Measurements from ENCODE around the gene PRCD. TPM values are rescaled to one million over a fixed set of nuclear protein-coding genes. Genes with fewer than 3 reads are reported as not detected.
A peak's percentile ranks its signal among the peaks of the same experiment; 100 is the strongest.

Gene PRCD
- not detected for total RNA-seq

- H3K27me3 Mint-ChIP-seq: peaks cover 63% of the 10 kb centered on the region
- ATAC-seq: no peak
- H3K27ac Mint-ChIP-seq: no peak within 1 kb of the TSS
- no peak for DNase-seq
- no peak within 1 kb of the TSS for H3K4me3 Mint-ChIP-seq
- no peaks in the 10 kb centered on the region for H3K36me3 Mint-ChIP-seq
- CTCF ChIA-PET: interaction anchor here (1.0 to 2.1 kb wide), 4 partner anchors 17 to 73 kb away, joined by 3 to 7 read pairs (median 4); no protein-coding TSS in a partner anchor
- peaks cover 2% of the 10 kb centered on the region for H3K4me1 Mint-ChIP-seq
- no peaks in the 10 kb centered on the region for H3K9me3 Mint-ChIP-seq (ENCODE audit: low read depth)
Observed at GRCh38 chr17:76539631-76540271, at the start of gene PRCD. Gene PRCD, plus strand, starts transcription at chr17:76540044. Its CDS starts 98 bp downstream, at chr17:76540142.

DNA sequence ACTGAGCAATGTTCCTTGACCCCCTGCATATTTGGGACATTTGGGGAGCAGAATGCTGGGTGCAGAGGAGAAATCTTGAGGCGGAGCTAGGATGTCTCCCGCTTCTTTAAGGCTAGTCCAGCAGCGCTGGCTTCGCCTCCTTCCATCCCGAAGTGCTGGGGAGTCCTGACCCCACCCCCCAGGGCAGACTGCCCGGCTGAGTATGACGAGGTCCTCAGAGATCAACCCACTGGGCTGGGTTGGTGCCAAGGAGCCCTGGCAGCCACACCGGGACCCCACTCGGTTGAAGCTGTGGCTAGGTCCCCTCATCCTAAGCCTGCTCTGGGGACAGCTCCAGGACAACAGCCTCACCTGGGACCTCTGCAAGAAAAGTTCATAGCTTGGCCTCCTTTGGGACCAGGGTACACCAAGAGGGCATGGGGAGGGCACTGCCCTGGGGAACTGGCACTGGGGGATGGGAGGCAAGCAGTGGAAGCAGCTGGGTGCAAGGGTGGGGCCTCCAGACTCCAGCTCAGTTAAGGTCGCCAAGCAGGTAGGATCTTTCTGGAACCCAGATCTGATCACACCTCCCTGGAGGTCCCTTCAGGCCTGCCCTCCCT lies 49.6 kb upstream of the PRCD start:
- Mint-ChIP-seq H3K27ac (peak overlapping the region; percentile 16), H3K4me1 (peaks cover 52% of the 10 kb centered on the region), H3K36me3 (peaks cover 1% of the 10 kb centered on the region), H3K9me3 (ENCODE audit: low read depth) (no peaks in the 10 kb centered on the region), H3K27me3 (no peaks in the 10 kb centered on the region), H3K4me3 (no peak overlapping the region)
- no peak for ATAC-seq
- CTCF ChIA-PET: interaction anchor here (0.6 to 6.8 kb wide), 7 partner anchors 8 to 104 kb away, joined by 3 to 49 read pairs (median 4); partner anchors contain the start of gene AANAT
- no peak for DNase-seq

- CTCF ChIA-PET: interaction anchor here (0.6 to 6.8 kb wide), 10 partner anchors 8 to 146 kb away, joined by 3 to 49 read pairs (median 4); partner anchors contain the start of gene AANAT
- H3K9me3 Mint-ChIP-seq (ENCODE audit: low read depth): no peaks in the 10 kb centered on the region
- DNase-seq (no peak), ATAC-seq (no peak)
- peaks cover 49% of the 10 kb centered on the region for H3K4me1 Mint-ChIP-seq
- H3K4me3 Mint-ChIP-seq: no peak overlapping the region
- H3K36me3 Mint-ChIP-seq: peaks cover 1% of the 10 kb centered on the region
- H3K27me3 Mint-ChIP-seq: no peaks in the 10 kb centered on the region
- H3K27ac Mint-ChIP-seq: peak overlapping the region; percentile 98
Observed at GRCh38 chr17:76491271-76492122, 48.3 kb upstream of the PRCD start.

DNA sequence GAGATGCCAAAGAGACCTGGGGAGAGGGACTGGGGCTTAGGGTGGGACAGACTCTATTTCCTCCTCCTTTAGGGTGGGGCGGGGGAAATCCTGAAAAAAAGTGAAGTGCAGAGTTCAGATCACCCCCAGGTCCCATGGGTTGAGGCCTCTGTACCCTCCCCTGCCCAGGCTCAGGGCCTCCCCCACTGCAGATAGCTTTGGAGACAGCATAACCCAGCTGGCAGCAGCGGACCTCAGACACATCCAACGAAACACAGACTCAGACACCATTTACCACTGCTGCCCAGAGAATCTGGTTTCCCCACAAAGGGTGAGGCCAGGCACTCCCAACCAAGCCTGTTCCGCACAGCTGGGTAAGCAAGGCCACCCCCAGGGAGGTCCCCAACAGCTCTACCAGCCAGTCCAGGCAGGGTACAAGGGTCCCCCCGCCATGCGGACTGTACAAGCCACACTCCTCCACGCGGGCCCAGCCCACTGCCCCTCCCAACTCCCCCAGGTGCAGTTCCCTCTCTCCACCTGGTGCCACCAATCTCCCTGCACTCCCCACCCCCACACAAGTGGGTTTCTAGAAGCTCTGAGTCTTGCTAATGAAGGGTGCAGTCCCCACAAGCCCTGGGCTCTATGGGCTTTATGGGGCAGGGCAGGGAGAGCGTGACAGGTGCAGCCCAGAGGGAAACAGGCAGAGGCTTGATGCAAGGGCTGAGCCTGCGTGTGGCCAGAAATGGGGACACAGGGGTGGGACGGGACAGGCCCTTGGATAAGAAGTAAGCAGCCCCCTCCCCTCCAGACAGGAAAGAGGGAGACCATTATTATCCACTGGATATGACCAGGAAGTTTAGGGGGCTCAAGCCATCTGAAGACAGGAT lies 47.5 kb upstream of the PRCD start:
- peaks cover 52% of the 10 kb centered on the region for H3K4me1 Mint-ChIP-seq
- peak; percentile 14 for ATAC-seq
- CTCF ChIA-PET: interaction anchor here (0.6 to 6.8 kb wide), 13 partner anchors 10 to 109 kb away, joined by 3 to 49 read pairs (median 4); partner anchors contain the start of genes AANAT, SPHK1 and UBE2O

GRCh38 chr17:76492989-76493501 lies 46.8 kb upstream of the PRCD start:
- CTCF ChIA-PET: interaction anchor here (0.6 to 6.8 kb wide), 15 partner anchors 9 to 109 kb away, joined by 3 to 49 read pairs (median 4); partner anchors contain the start of genes AANAT, SPHK1 and UBE2O
- no peaks in the 10 kb centered on the region for H3K9me3 Mint-ChIP-seq (ENCODE audit: low read depth)
- H3K36me3 Mint-ChIP-seq: peaks cover 1% of the 10 kb centered on the region
- DNase-seq: peak; percentile 75
- H3K27ac Mint-ChIP-seq: peak overlapping the region; percentile 98
- H3K4me1 Mint-ChIP-seq: peaks cover 57% of the 10 kb centered on the region
- H3K4me3 Mint-ChIP-seq: peak overlapping the region; percentile 73
- peak; percentile 63 for ATAC-seq
- no peaks in the 10 kb centered on the region for H3K27me3 Mint-ChIP-seq

More for the DNA sequence above, 47.5 kb upstream of the PRCD start:
- peak overlapping the region; percentile 73 for H3K4me3 Mint-ChIP-seq
- H3K9me3 Mint-ChIP-seq (ENCODE audit: low read depth): no peaks in the 10 kb centered on the region
- H3K27ac Mint-ChIP-seq: peak overlapping the region; percentile 98
- H3K36me3 Mint-ChIP-seq: peaks cover 1% of the 10 kb centered on the region
- DNase-seq: no peak
- no peaks in the 10 kb centered on the region for H3K27me3 Mint-ChIP-seq

GRCh38 chr17:76493505-76494167 lies 46.2 kb upstream of the PRCD start:
- peak overlapping the region; percentile 98 for H3K27ac Mint-ChIP-seq
- peak overlapping the region; percentile 73 for H3K4me3 Mint-ChIP-seq
- ATAC-seq (peak; percentile 43), DNase-seq (peak; percentile 75)
- H3K27me3 Mint-ChIP-seq: no peaks in the 10 kb centered on the region
- H3K9me3 Mint-ChIP-seq (ENCODE audit: low read depth): no peaks in the 10 kb centered on the region
- H3K4me1 Mint-ChIP-seq: peaks cover 62% of the 10 kb centered on the region
- CTCF ChIA-PET: interaction anchor here (0.6 to 6.8 kb wide), 13 partner anchors 9 to 108 kb away, joined by 3 to 49 read pairs (median 5); partner anchors contain the start of genes AANAT and UBE2O
- H3K36me3 Mint-ChIP-seq: peaks cover 1% of the 10 kb centered on the region

DNA sequence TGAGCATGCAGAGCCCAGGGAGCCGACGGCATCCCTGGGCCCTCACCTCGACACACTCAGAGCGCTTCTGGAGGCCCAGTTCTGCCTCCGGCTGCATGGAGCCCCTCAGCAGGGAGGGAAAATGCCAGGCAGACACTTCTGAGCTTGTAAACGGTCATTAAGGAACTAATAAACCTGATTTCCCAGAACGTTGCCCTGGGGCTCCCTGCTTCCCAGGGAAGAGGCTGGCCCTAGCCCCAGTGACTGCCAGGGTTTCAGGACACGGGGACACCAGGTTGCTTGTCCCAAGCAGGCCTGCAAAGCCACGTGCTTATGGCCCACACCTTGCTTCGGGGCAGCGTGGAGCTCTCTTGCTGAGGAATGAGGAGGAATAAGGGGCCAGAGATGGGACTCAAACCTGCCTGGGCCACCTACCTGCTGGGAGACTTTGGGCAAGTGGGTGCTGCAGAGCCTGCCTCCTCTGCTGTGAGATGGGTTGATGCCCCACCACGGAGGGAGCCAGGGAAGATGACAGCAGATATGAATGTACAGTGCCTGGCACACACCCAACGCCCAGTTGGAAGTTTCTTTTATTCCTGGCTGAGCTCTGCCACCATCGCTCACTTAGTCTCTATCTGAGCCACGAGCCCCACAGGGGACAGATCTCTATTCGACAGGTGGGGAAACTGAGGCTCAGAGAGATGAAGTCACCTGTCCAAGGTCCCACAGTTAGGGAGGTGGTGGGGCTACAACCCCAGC lies 44.0 kb upstream of the PRCD start:
- Mint-ChIP-seq H3K9me3 (ENCODE audit: low read depth) (no peaks in the 10 kb centered on the region), H3K27me3 (no peaks in the 10 kb centered on the region), H3K36me3 (no peaks in the 10 kb centered on the region), H3K4me3 (no peak overlapping the region), H3K27ac (no peak overlapping the region), H3K4me1 (peaks cover 74% of the 10 kb centered on the region)
- ATAC-seq (no peak), DNase-seq (no peak)
- CTCF ChIA-PET: interaction anchor here (1.0 kb wide), 1 partner anchor 16 kb away, joined by 3 read pairs; no protein-coding TSS in a partner anchor

GRCh38 chr17:76496464-76496863 lies 43.4 kb upstream of the PRCD start:
- H3K4me3 Mint-ChIP-seq: no peak overlapping the region
- CTCF ChIA-PET: no interaction called here
- no peaks in the 10 kb centered on the region for H3K36me3 Mint-ChIP-seq
- DNase-seq: no peak
- H3K9me3 Mint-ChIP-seq (ENCODE audit: low read depth): no peaks in the 10 kb centered on the region
- H3K27ac Mint-ChIP-seq: peak overlapping the region; percentile 19
- no peaks in the 10 kb centered on the region for H3K27me3 Mint-ChIP-seq
- no peak for ATAC-seq
- peaks cover 74% of the 10 kb centered on the region for H3K4me1 Mint-ChIP-seq

DNA sequence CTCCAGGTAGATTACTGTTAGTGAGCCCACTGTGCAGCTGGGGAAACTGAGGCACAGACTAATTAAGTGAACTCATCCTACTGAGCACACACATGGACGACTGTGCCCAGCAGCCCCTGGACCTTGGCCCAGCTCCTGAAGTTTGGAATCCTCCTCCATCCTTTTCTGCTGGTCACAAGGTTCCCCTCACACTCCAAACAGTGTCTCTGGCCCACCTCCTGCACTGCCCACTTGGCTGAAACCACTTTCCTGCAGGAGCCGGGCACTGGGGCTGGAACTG lies 42.2 kb upstream of the PRCD start:
- CTCF ChIA-PET: interaction anchor here (2.5 to 15.6 kb wide), 2 partner anchors 10 to 30 kb away, joined by 11 to 192 read pairs; partner anchors contain the start of gene AANAT
- no peak overlapping the region for H3K4me3 Mint-ChIP-seq
- no peaks in the 10 kb centered on the region for H3K36me3 Mint-ChIP-seq
- H3K27ac Mint-ChIP-seq: no peak overlapping the region
- H3K4me1 Mint-ChIP-seq: peaks cover 66% of the 10 kb centered on the region
- ATAC-seq (no peak), DNase-seq (no peak)
- no peaks in the 10 kb centered on the region for H3K9me3 Mint-ChIP-seq (ENCODE audit: low read depth)
- no peaks in the 10 kb centered on the region for H3K27me3 Mint-ChIP-seq

GRCh38 chr17:76497979-76498875 lies 41.6 kb upstream of the PRCD start:
- Mint-ChIP-seq H3K4me3 (peak overlapping the region; percentile 32), H3K36me3 (no peaks in the 10 kb centered on the region), H3K9me3 (ENCODE audit: low read depth) (no peaks in the 10 kb centered on the region), H3K4me1 (peaks cover 60% of the 10 kb centered on the region), H3K27me3 (no peaks in the 10 kb centered on the region), H3K27ac (peak overlapping the region; percentile 78)
- CTCF ChIA-PET: interaction anchor here (0.7 to 15.6 kb wide), 5 partner anchors 8 to 127 kb away, joined by 3 to 192 read pairs (median 3); partner anchors contain the start of gene AANAT
- DNase-seq: no peak
- no peak for ATAC-seq

DNA sequence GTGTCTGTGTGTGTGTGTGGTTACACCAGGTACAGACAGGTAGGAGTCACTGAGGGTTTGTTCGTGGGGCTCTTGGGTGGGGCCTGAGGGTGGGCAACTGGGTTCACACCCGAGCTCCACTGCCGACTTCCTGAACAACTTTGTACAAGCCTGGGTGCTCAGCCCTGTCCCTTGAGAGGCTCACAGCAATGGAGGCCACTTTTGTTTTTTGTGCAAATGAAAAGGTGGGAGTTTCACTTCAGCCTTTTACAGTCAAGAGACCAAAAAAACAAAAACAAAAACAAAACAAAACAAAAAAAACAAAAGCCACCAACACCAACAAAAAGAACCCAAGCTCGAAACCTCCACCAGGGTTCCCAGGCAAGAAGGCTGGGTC lies 41.0 kb upstream of the PRCD start:
- Mint-ChIP-seq H3K27me3 (no peaks in the 10 kb centered on the region), H3K9me3 (ENCODE audit: low read depth) (no peaks in the 10 kb centered on the region), H3K4me1 (peaks cover 54% of the 10 kb centered on the region), H3K27ac (peak overlapping the region; percentile 78), H3K4me3 (peak overlapping the region; percentile 32), H3K36me3 (no peaks in the 10 kb centered on the region)
- CTCF ChIA-PET: interaction anchor here (0.6 to 15.6 kb wide), 7 partner anchors 8 to 126 kb away, joined by 3 to 192 read pairs (median 4); partner anchors contain the start of gene AANAT
- ATAC-seq (no peak), DNase-seq (no peak)
